H1 (cell line): Measurements from ENCODE around the gene ST3GAL2. TPM values are rescaled to one million over a fixed set of nuclear protein-coding genes. Genes with fewer than 3 reads are reported as not detected.

Experiments
- CTCF ChIA-PET: fragments of 300-600 bp; sonication (Branson Sonifier 250); formaldehyde crosslinking; loops from one replicate; lab custom pipeline; 2021; ENCODE audit not compliant: partially characterized antibody; lab: Charles Lee
- POLR2A ChIA-PET: fragments of 300-600 bp; sonication (Branson Sonifier 250); formaldehyde crosslinking; loops from one replicate; lab custom pipeline; 2021; ENCODE audit warnings: inconsistent platforms; ENCODE audit not compliant: partially characterized antibody; lab: Charles Lee
- DNase-seq, 2 experiments: peaks; one replicate each; pipeline versions ENCODE4 v3.0.0 to v3.0.0-alpha.2; 2010 to 2022; ENCODE audit warnings: low spot score in 2 of 2, low read depth in 1 of 2, mixed read lengths in 1 of 2
- FAIRE-seq: peaks from 2 replicates; lab custom pipeline; 2011; peaks lifted over from hg19 to GRCh38; lab: Jason Lieb, UNC
- H2AFZ ChIP-seq: 2 replicates; pipeline ENCODE4 v1.8.1; 2012; ENCODE audit warnings: low read length, inconsistent platforms
- H2AK5ac ChIP-seq: 2 replicates; pipeline ENCODE4 v1.6.1; 2013; ENCODE audit warnings: low read depth, low read length
- H2BK120ac ChIP-seq: replicated peaks from 2 replicates; pipeline ENCODE3; 2013; ENCODE audit warnings: low read depth, low read length, inconsistent platforms
- H2BK12ac ChIP-seq: 2 replicates; pipeline ENCODE4 v1.6.1; 2013; ENCODE audit warnings: low read depth, low read length
- H2BK15ac ChIP-seq: 2 replicates; pipeline ENCODE4 v1.6.1; 2013; ENCODE audit warnings: low read length
- H2BK20ac ChIP-seq: 2 replicates; pipeline ENCODE4 v1.6.1; 2013; ENCODE audit warnings: low read length
- H2BK5ac ChIP-seq: 2 replicates; pipeline ENCODE4 v1.6.1; 2013; ENCODE audit warnings: low read depth, low read length
- H3K14ac ChIP-seq: 2 replicates; pipeline ENCODE4 v1.6.1; 2013; ENCODE audit warnings: inconsistent platforms; ENCODE audit not compliant: insufficient read length
- H3K18ac ChIP-seq: 2 replicates; pipeline ENCODE4 v1.6.1; 2013; ENCODE audit warnings: low read length; ENCODE audit errors: extremely low read depth
- H3K23ac ChIP-seq: 2 replicates; pipeline ENCODE4 v1.6.1; 2013; ENCODE audit warnings: inconsistent platforms; ENCODE audit not compliant: insufficient read length
- H3K23me2 ChIP-seq: 2 replicates; pipeline ENCODE4 v1.6.1; 2013; ENCODE audit warnings: low read depth, low read length
- H3K27ac ChIP-seq: 2 replicates; pipeline ENCODE4 v1.6.1; 2011; ENCODE audit warnings: low read depth, low read length, inconsistent platforms
- H3K27me3 ChIP-seq, 4 experiments: replicated peaks in 1 of 4; 1 replicate in 1 of 4; 2 replicates in 3 of 4; pipeline versions ENCODE4 v1.6.1 to v1.8.1; 2011 to 2013; ENCODE audit warnings: low read length in 3 of 4, mild to moderate bottlenecking in 3 of 4, inconsistent platforms in 2 of 4, mixed read lengths in 2 of 4, moderate library complexity in 1 of 4; ENCODE audit not compliant: control insufficient read depth in 3 of 4, insufficient read depth in 3 of 4; ENCODE audit errors: extremely low read depth in 1 of 4
- H3K36me3 ChIP-seq, 4 experiments: 2 replicates each; pipeline versions ENCODE4 v1.6.1 to v1.8.1; 2011 to 2013; ENCODE audit warnings: mild to moderate bottlenecking in 4 of 4, low read length in 3 of 4, moderate library complexity in 2 of 4, control low read depth in 1 of 4, inconsistent platforms in 1 of 4; ENCODE audit not compliant: insufficient read depth in 4 of 4, control insufficient read depth in 2 of 4
- H3K4ac ChIP-seq: replicated peaks from 2 replicates; pipeline ENCODE3; 2013; ENCODE audit warnings: low read length, low read depth, mixed read lengths, inconsistent platforms; ENCODE audit not compliant: insufficient read length
- H3K4me1 ChIP-seq, 4 experiments: replicated peaks in 1 of 4; 1 replicate in 1 of 4; 2 replicates in 3 of 4; pipeline versions ENCODE4 v1.6.1 to v1.8.1; 2011 to 2013; ENCODE audit warnings: low read length in 3 of 4, inconsistent platforms in 2 of 4, mixed read lengths in 1 of 4; ENCODE audit not compliant: insufficient read depth in 4 of 4, control insufficient read depth in 3 of 4
- H3K4me2 ChIP-seq, 2 experiments: 2 replicates each; pipeline versions ENCODE4 v1.6.1 to v1.8.1; 2011 to 2013; ENCODE audit warnings: low read depth in 2 of 2, low read length in 2 of 2, control low read depth in 1 of 2, inconsistent platforms in 1 of 2, mild to moderate bottlenecking in 1 of 2; ENCODE audit not compliant: insufficient read depth in 1 of 2
- H3K4me3 ChIP-seq, 4 experiments: fragments of 200-600, 300-600 bp in 1 of 4; sonication (generic), shearing (Covaris generic), sonication (Bioruptor Twin) in 1 of 4; 2 replicates each; pipeline versions ENCODE4 v1.5.1 to v1.8.1; 2011 to 2016; ENCODE audit warnings: low read length in 4 of 4, low read depth in 3 of 4, control low read depth in 2 of 4, inconsistent platforms in 2 of 4, mild to moderate bottlenecking in 2 of 4, mixed read lengths in 1 of 4, moderate library complexity in 1 of 4; ENCODE audit not compliant: insufficient read depth in 2 of 4; ENCODE audit errors: extremely low read depth in 1 of 4
- H3K56ac ChIP-seq: replicated peaks from 2 replicates; pipeline ENCODE3; 2013; ENCODE audit warnings: low read depth, mild to moderate bottlenecking, mixed read lengths, low read length, inconsistent platforms; ENCODE audit not compliant: insufficient read length
- H3K79me1 ChIP-seq: 2 replicates; pipeline ENCODE4 v1.6.1; 2013; ENCODE audit warnings: low read depth, low read length, control low read depth
- H3K79me2 ChIP-seq, 2 experiments: 2 replicates each; pipeline versions ENCODE4 v1.6.1 to v1.8.1; 2012 to 2013; ENCODE audit warnings: low read length in 2 of 2, mild to moderate bottlenecking in 2 of 2, inconsistent platforms in 1 of 2; ENCODE audit not compliant: insufficient read depth in 2 of 2, control insufficient read depth in 1 of 2
- H3K9ac ChIP-seq, 4 experiments: replicated peaks in 1 of 4; 1 replicate in 1 of 4; 2 replicates in 3 of 4; pipeline versions ENCODE4 v1.6.1 to v1.8.1; 2011 to 2013; ENCODE audit warnings: low read depth in 3 of 4, low read length in 3 of 4, control low read depth in 2 of 4, mild to moderate bottlenecking in 2 of 4, moderate library complexity in 2 of 4, inconsistent platforms in 1 of 4; ENCODE audit errors: extremely low read depth in 1 of 4
- H3K9me3 ChIP-seq, 2 experiments: 2 replicates each; pipeline versions ENCODE4 v1.6.1 to v1.8.1; 2012 to 2013; ENCODE audit warnings: mild to moderate bottlenecking in 2 of 2, moderate library complexity in 2 of 2, control low read depth in 1 of 2, inconsistent platforms in 1 of 2, low read depth in 1 of 2, low read length in 1 of 2, mixed read lengths in 1 of 2; ENCODE audit not compliant: insufficient read depth in 2 of 2
- H4K20me1 ChIP-seq, 2 experiments: replicated peaks in 1 of 2; 2 replicates each; pipeline versions ENCODE3 to v1.8.1; 2011 to 2013; ENCODE audit warnings: inconsistent platforms in 2 of 2, low read length in 2 of 2, mild to moderate bottlenecking in 1 of 2; ENCODE audit not compliant: insufficient read depth in 2 of 2, control insufficient read depth in 1 of 2
- H4K5ac ChIP-seq: 2 replicates; pipeline ENCODE4 v1.6.1; 2013; ENCODE audit warnings: low read length, low read depth, mixed read lengths, inconsistent platforms; ENCODE audit not compliant: insufficient read length
- H4K8ac ChIP-seq: 2 replicates; pipeline ENCODE4 v1.8.0; 2013; ENCODE audit warnings: mild to moderate bottlenecking, moderate library complexity, low read length, inconsistent platforms; ENCODE audit not compliant: insufficient read depth; ENCODE audit errors: extremely low read depth
- H4K91ac ChIP-seq: replicated peaks from 2 replicates; pipeline ENCODE3; 2013; ENCODE audit warnings: low read length, mixed read lengths, inconsistent platforms; ENCODE audit not compliant: insufficient read length
- ASH2L ChIP-seq: fragments of 200-600, 300-600 bp; sonication (generic); IDR thresholded peaks from one replicate; pipeline ENCODE4 v1.7.1; 2017; ENCODE audit warnings: low read length
- BRCA1 ChIP-seq: IDR thresholded peaks from 2 replicates; pipeline ENCODE4 v1.6.1; 2012; ENCODE audit warnings: low read depth, low read length, improper control_type of control experiment
- EZH2 ChIP-seq: fragments of 200-600 bp; sonication (generic); IDR thresholded peaks from 2 replicates; pipeline ENCODE4 v1.7.1; 2012; ENCODE audit warnings: low read depth, mild to moderate bottlenecking, moderate library complexity, low read length, inconsistent platforms; ENCODE audit not compliant: severe bottlenecking
- HDAC2 ChIP-seq, 2 experiments: fragments of 300-600 bp in 1 of 2; sonication (generic) in 1 of 2; IDR thresholded peaks; 2 replicates each; pipeline ENCODE4 v1.6.1; 2011 to 2012; ENCODE audit warnings: low read depth in 2 of 2, low read length in 2 of 2, mild to moderate bottlenecking in 2 of 2, moderate library complexity in 2 of 2, borderline replicate concordance in 1 of 2, inconsistent platforms in 1 of 2
- KDM1A ChIP-seq: fragments of 200-600, 300-600 bp; sonication (generic); IDR thresholded peaks from 2 replicates; pipeline ENCODE4 v1.7.1; 2016; ENCODE audit warnings: mild to moderate bottlenecking, low read length, borderline replicate concordance
- KDM4A ChIP-seq: IDR thresholded peaks from one replicate; pipeline ENCODE4 v1.7.1; 2012; ENCODE audit warnings: low read depth, mild to moderate bottlenecking, moderate library complexity, low read length, inconsistent platforms; ENCODE audit not compliant: severe bottlenecking
- KDM5A ChIP-seq: fragments of 200-600 bp; IDR thresholded peaks from 2 replicates; pipeline ENCODE4 v1.7.1; 2012; ENCODE audit warnings: mild to moderate bottlenecking, low read length, inconsistent platforms, mixed read lengths
- NRF1 ChIP-seq: IDR thresholded peaks from 2 replicates; pipeline ENCODE4 v1.6.1; 2011; ENCODE audit warnings: mild to moderate bottlenecking, low read depth, low read length, improper control_type of control experiment
- POU5F1 ChIP-seq: IDR thresholded peaks from 2 replicates; pipeline ENCODE4 v1.6.1; 2011; ENCODE audit warnings: low read depth, mild to moderate bottlenecking, low read length, moderate library complexity
- RFX5 ChIP-seq: IDR thresholded peaks from 2 replicates; pipeline ENCODE4 v1.6.1; 2011; ENCODE audit warnings: low read depth, low read length, improper control_type of control experiment, borderline replicate concordance
- SIX5 ChIP-seq: IDR thresholded peaks from 2 replicates; pipeline ENCODE4 v1.6.1; 2011; ENCODE audit warnings: mild to moderate bottlenecking, low read depth, low read length
- SP2 ChIP-seq: IDR thresholded peaks from 2 replicates; pipeline ENCODE4 v1.6.1; 2012; ENCODE audit warnings: mild to moderate bottlenecking, low read length, inconsistent platforms
- WGBS, 2 experiments: shearing (Covaris generic) in 1 of 2; methylation state at CpG; one replicate each; pipeline versions ENCODE4 v1.1.6 to v1.1.7; 2013 to 2015; ENCODE audit warnings: low lambda C conversion rate in 2 of 2, mixed read lengths in 2 of 2, inconsistent platforms in 1 of 2, low coverage in 1 of 2, missing lambda C conversion rate in 1 of 2; ENCODE audit not compliant: insufficient replicate concordance in 2 of 2, insufficient coverage in 1 of 2, insufficient read length in 1 of 2; ENCODE audit errors: extremely low coverage in 1 of 2, missing lambda C conversion rate in 1 of 2; 5-methylcytosine and 5-hydroxymethylcytosine counted together
- polyA plus RNA-seq, 7 experiments: library from polyadenylated mRNA; depleted of rRNA in 3 of 7; stranded (reverse) in 5 of 7; unstranded in 2 of 7; fragments of >200 nt in 5 of 7; fragments of 200-250 nt in 2 of 7; gene quantifications; 1 replicate in 5 of 7; 2 replicates in 1 of 7; 4 replicates in 1 of 7; pipeline versions ENCODE4 v1.2.1 to v1.2.3, GENCODE V29; 2011 to 2013; ENCODE audit warnings: missing spikeins in 2 of 7, mixed read lengths in 2 of 7
- total RNA-seq: library from RNA; stranded (reverse); fragmentation: NEBNext Ultra II Directional; extraction: Animal tissue kit (Norgen Biotek cat#: 25700); gene quantifications from 2 replicates; pipeline ENCODE4 v1.2.1, GENCODE V29; 2021
- TF ChIP-seq, protein P1 (sequence below): IDR thresholded peaks from 2 replicates; pipeline ENCODE4 v1.6.1; 2012; ENCODE audit warnings: inconsistent platforms

Gene ST3GAL2
- total and polyA plus RNA-seq, 2 of the 8 experiments (the other 6 are each of a cell fraction or from before 2014, with no cell fraction given): 14.4 to 39.7 TPM

- no peak overlapping the region for H3K23ac ChIP-seq
- H3K9me3 ChIP-seq: no peaks in the 10 kb centered on the region
- no peak overlapping the region for H3K9ac ChIP-seq
- H4K8ac ChIP-seq: peak overlapping the region; percentile 38; the same call in 1 of the 2 replicates
- ChIA-PET CTCF (interaction anchor here (0.7 to 13.3 kb wide), 32 partner anchors 8 to 244 kb away, joined by 3 to 180 read pairs (median 4); partner anchors contain the start of gene FCSK), POLR2A (interaction anchor here (1.2 to 5.8 kb wide), 3 partner anchors 13 to 76 kb away, joined by 4 to 37 read pairs (median 7); partner anchors contain the start of gene DDX19A)
- H4K5ac ChIP-seq: no peak overlapping the region
- no peak overlapping the region for H2BK120ac ChIP-seq
- no peak overlapping the region for H2AK5ac ChIP-seq
- H3K27me3 ChIP-seq: no peaks in the 10 kb centered on the region
- no peak overlapping the region for H3K4me3 ChIP-seq
- no peaks in the 10 kb centered on the region for H3K4me1 ChIP-seq
- H3K36me3 ChIP-seq: peaks cover 2 to 11% (median 8%) of the 10 kb centered on the region in 4 experiments; a peak in 6 of 8 replicates
- H2AFZ ChIP-seq: no peak overlapping the region
- no peak overlapping the region for H3K4ac ChIP-seq
- no peak overlapping the region for H2BK15ac ChIP-seq
- DNase-seq (no peak), FAIRE-seq (no peak)
- H3K4me2 ChIP-seq: no peak overlapping the region
- H3K14ac ChIP-seq: no peak overlapping the region
- no peak overlapping the region for H2BK12ac ChIP-seq
- H3K79me2 ChIP-seq: no peaks in the 10 kb centered on the region
- no peak overlapping the region for H2BK5ac ChIP-seq
- no peak overlapping the region for H2BK20ac ChIP-seq
- H4K91ac ChIP-seq: no peak overlapping the region
- no peak overlapping the region for H3K56ac ChIP-seq
- H3K23me2 ChIP-seq: no peaks in the 10 kb centered on the region
- 93% methylated on average over 14 of the region's 14 CpGs; no CpG with 5 or more reads in 1 of the 2 experiments for WGBS, 2 experiments
- H4K20me1 ChIP-seq: peaks cover 0 to 8% of the 10 kb centered on the region in 2 experiments
- TF ChIP-seq SP2 (no peak), EZH2 (no peak), BRCA1 (no peak), KDM4A (no peak), SIX5 (no peak), ASH2L (no peak), POU5F1 (no peak), NRF1 (no peak), KDM5A (no peak), KDM1A (no peak), HDAC2 (IDR thresholded peaks at IDR 0.05; ENCODE audit: borderline replicate concordance in 1 of 2, low read depth in 2 of 2, low read length in 2 of 2) (no peak), RFX5 (no peak)
- TF ChIP-seq, protein P1, sequence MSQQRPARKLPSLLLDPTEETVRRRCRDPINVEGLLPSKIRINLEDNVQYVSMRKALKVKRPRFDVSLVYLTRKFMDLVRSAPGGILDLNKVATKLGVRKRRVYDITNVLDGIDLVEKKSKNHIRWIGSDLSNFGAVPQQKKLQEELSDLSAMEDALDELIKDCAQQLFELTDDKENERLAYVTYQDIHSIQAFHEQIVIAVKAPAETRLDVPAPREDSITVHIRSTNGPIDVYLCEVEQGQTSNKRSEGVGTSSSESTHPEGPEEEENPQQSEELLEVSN: no peak
- TF ChIP-seq, all 59 proteins: peak for 0
- Histone ChIP-seq H3K79me1 (no peaks in the 10 kb centered on the region; the same call in 1 of the 2 replicates), H3K27ac (no peak overlapping the region), H3K18ac (no peak overlapping the region)
Measured at GRCh38 chr16:70394853-70395252, 44.0 kb downstream of the ST3GAL2 start.
